Suprapubic skin (tissue), 3 donors: Measurements from ENCODE around the gene B9D1.

Source experiments
- CTCF ChIP-seq, 2 donors: fragments of 200-600 bp in 1 of 2; fragments of 450-650 bp in 1 of 2; sonication (generic) in 1 of 2; IDR thresholded peaks; one replicate each; pipeline ENCODE4 v1.5.1; 2016 to 2019; ENCODE audit warnings: antibody characterized with exemption in 2 of 2, mild to moderate bottlenecking in 1 of 2, moderate library complexity in 1 of 2
- POLR2AphosphoS5 ChIP-seq, 3 donors: sonication (generic); formaldehyde crosslinking; IDR thresholded peaks; one replicate each; pipeline ENCODE4 v1.6.1; 2017; ENCODE audit warnings: antibody characterized with exemption in 3 of 3

DNA sequence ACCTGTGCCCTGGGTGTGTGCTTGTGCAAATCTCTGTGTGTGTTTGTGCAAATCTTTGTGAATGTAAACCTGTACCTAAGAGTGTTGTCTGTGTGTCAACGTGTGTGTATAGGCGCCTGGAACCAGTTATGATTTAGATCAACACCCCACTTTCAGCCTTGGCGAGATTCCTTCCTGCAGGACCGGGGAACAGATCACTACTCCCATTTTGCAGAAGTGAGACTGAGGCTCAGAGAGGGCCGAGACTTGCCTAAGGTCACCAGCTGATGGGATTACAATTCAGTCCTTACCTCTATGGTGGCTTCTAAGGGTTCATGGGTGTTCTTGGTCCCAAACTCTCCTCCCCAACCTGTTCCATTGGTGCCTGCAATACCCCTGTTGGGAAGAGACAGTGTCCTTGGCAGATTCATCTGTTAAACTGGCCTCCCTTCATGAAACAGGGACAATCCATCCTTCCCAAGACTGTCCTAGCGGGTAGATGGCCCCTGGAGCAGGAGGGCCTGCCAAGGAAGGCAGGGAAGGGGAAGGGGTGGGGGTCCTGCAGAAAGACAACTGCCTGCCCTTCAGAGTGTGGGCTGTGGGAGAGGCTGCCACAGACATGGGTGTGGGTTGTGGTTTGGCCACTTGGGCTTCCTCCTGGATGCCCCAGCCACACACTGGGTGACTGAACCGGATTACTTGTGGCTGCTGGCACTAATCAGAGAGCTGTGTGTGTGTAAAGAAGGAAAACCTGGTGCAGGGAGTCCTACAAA lies 8.9 kb upstream of the B9D1 start:
- no peak for TF ChIP-seq CTCF (IDR thresholded peaks at IDR 0.05)
- TF ChIP-seq POLR2AphosphoS5 (IDR thresholded peaks at IDR 0.05): no peak
